GM19193 (cell line): ENCODE data around the gene SNX13.

Source experiments
- POLR2A ChIP-seq: IDR thresholded peaks from 4 replicates; pipeline ENCODE4 v1.6.1; 2011; ENCODE audit not compliant: insufficient read depth, insufficient read length; ENCODE audit errors: extremely low read depth

SNX13 gene

GRCh38 chr7:17815318-17815717 is 125.0 kb downstream of the SNX13 start:
- TF ChIP-seq POLR2A: no peak

GRCh38 chr7:17814058-17814457 is 126.2 kb downstream of the SNX13 start:
- TF ChIP-seq POLR2A: no peak

GRCh38 chr7:17807242-17807641 is 133.1 kb downstream of the SNX13 start:
- TF ChIP-seq POLR2A: no peak

- no peak for TF ChIP-seq POLR2A
Measured at GRCh38 chr7:17806631-17807030, 133.7 kb downstream of the SNX13 start.

- TF ChIP-seq POLR2A: no peak
Measured at GRCh38 chr7:17802056-17802455, 138.2 kb downstream of the SNX13 start.

- no peak for TF ChIP-seq POLR2A
Measured at GRCh38 chr7:17792075-17792936, 148.0 kb downstream of the SNX13 start.

GRCh38 chr7:17787257-17787656 is 153.0 kb downstream of the SNX13 start:
- TF ChIP-seq POLR2A: no peak

GRCh38 chr7:17786314-17786852 is 153.9 kb downstream of the SNX13 start:
- no peak for TF ChIP-seq POLR2A

- no peak for TF ChIP-seq POLR2A
Measured at GRCh38 chr7:17782216-17782549, 158.1 kb downstream of the SNX13 start.

- TF ChIP-seq POLR2A: no peak
Measured at GRCh38 chr7:17781491-17782215, 158.6 kb downstream of the SNX13 start.

GRCh38 chr7:17779381-17779780 is 160.9 kb downstream of the SNX13 start:
- no peak for TF ChIP-seq POLR2A

- TF ChIP-seq POLR2A: no peak
Measured at GRCh38 chr7:17774716-17775288, 165.5 kb downstream of the SNX13 start.

GRCh38 chr7:17774248-17774647 is 166.0 kb downstream of the SNX13 start:
- TF ChIP-seq POLR2A: no peak

- no peak for TF ChIP-seq POLR2A
Measured at GRCh38 chr7:17773289-17773626, 167.0 kb downstream of the SNX13 start.

GRCh38 chr7:17772581-17773288 is 167.6 kb downstream of the SNX13 start:
- no peak for TF ChIP-seq POLR2A
